ENCODE measurements around the gene MYRIP.

- no peak for TF ChIP-seq POLR2A (IDR thresholded peaks at IDR 0.05; ENCODE audit: borderline replicate concordance, extremely low read depth, insufficient read depth, insufficient read length)
- no peak for TF ChIP-seq ZNF274 (IDR thresholded peaks at IDR 0.05; ENCODE audit: low read depth, low read length)
- TF ChIP-seq CTCF (IDR thresholded peaks at IDR 0.05 in 2 of 3, conservative IDR thresholded peaks at IDR 0.05 in 1 of 3; ENCODE audit: borderline replicate concordance in 1 of 3, insufficient read depth in 1 of 3, low read depth in 2 of 3, low read length in 2 of 3): no peak
- TF ChIP-seq TCF7L2 (IDR thresholded peaks at IDR 0.05; ENCODE audit: borderline replicate concordance, extremely low read depth, insufficient read depth, insufficient read length): no peak
- TF ChIP-seq EGR1 (IDR thresholded peaks at IDR 0.05; ENCODE audit: low read depth): no peak
- TF ChIP-seq REST (IDR thresholded peaks at IDR 0.05; ENCODE audit: low read depth): no peak
- no peak for TF ChIP-seq RAD21 (IDR thresholded peaks at IDR 0.05; ENCODE audit: low read depth)
- TF ChIP-seq JUND (IDR thresholded peaks at IDR 0.05): no peak
- no peak for TF ChIP-seq ELF1 (IDR thresholded peaks at IDR 0.05; ENCODE audit: borderline replicate concordance, low read depth)
- no peak for TF ChIP-seq SP1 (IDR thresholded peaks at IDR 0.05; ENCODE audit: low read depth)
- TF ChIP-seq EZH2phosphoT487 (IDR thresholded peaks at IDR 0.05; ENCODE audit: borderline replicate concordance): no peak
- TF ChIP-seq SIN3A (IDR thresholded peaks at IDR 0.05; ENCODE audit: low read depth): no peak
- no peak for TF ChIP-seq EZH2 (IDR thresholded peaks at IDR 0.05)
Measured at GRCh38 chr3:39765575-39765974, 43.8 kb upstream of the MYRIP start.

Measured in HCT116 (cell line).